ENCODE data around the gene ADAMTSL2.

Gene ADAMTSL2

DNA sequence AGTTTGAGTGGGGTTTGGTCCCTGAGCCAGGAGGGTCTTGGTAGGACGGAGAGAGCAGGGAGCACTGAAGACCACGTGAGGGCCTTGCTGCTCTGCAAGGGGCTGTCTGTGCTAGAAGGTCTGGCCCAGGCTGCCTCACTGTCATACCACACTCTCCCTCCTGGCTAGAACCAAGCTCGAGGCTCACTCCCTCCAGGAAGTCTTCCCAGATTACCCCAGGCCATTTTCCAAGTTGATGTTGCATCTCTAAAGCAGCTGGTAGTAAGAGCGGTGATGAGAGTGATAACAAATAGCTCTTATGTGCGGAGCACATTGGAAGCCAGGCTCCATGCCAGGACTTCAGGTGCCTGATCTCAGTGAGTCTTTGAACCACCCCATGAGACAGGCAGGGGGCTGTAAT lies 16.3 kb upstream of the ADAMTSL2 start:
- no peak for DNase-seq (ENCODE audit: low read depth in 2 of 2)

DNA sequence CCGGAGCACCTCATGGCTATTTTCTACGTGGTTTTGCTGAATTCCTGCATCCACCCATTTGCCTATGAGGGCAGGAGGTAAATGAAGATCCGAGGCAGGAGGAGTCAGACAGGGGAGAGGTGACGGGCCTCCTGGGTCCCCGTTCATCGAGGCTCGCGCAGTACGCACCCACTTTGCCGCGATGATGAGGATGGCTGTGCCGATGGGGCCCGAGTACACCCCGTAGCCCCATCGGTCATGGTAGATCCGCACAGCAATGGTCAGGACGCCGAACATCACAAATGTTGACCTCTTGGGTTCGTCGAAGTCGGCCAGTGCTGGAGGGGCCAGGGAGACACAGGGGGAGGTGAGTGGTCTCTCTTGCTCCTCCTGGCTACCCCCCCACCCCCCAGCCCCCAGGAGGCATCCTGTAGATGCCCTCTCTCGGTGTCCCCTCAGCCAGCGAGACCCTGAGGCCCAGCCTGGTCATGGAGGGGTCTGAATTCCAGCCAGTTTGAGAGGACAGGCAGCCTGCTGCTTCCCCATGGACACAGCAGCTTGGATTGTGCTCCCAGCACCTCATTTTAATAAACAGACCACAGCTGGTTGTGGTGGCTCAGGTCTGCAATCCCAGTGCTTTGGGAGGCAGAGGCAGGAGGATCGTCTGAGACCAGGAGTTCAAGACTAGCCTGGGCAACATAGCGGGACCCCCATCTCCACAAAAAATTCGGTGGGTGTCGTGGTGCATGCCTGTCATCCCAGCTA lies 15.6 kb upstream of the ADAMTSL2 start:
- DNase-seq (ENCODE audit: low read depth in 2 of 2) = no peak

DNA sequence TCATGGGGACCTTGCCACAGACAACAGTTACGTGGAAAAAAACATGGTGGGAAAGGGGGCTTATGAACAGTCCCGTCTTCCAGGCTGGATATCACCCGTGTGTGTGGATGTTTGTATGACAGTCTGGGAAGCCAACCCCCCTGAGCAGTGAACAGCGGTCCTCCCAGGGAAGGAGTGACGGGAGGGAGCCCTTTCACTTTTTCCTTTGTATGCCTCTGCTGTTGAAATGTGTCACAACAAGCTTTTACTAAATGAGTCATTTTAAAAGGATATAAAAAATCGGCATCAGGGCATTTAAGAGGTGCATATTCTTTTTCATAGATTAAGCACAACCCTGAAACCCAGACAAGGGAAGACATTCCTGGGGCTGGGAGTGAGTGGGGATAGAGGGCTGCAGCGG lies 14.8 kb upstream of the ADAMTSL2 start:
- DNase-seq (ENCODE audit: low read depth in 2 of 2) = no peak

DNA sequence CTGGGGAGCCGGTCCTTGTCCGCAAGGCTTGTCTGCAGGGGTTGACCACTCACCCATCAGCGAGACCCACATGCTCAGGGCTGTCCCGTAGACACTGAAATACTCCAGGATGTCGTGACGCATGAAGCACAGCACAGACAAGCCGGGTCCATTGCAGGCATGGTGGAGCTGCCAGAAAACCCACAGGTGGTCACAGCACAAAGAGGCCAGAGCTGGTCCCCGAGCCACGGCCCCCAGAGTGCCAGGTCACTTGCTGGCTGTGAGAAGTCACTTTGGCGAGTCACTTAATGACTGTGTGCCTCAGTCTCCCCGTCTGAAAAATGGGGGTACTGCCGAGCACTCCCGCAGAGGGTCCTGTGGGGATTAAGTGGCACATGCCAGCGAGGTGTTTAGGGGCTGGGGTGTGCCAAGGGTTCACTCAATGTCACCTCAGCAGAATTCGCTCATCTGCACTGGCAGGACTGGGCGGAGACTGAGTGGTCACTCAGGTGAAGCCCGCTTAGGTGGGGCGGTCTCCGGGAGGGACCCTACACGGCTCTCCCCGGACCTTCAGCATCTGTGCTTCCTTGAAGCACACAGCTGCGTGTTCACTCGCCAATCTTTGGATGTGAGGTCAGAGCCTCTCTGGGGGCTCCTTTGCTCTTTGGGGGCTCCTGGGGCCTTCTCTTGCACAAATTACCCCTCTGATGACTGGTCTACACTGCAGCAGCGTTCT lies 14.2 kb upstream of the ADAMTSL2 start:
- DNase-seq (ENCODE audit: low read depth in 2 of 2) = no peak

DNA sequence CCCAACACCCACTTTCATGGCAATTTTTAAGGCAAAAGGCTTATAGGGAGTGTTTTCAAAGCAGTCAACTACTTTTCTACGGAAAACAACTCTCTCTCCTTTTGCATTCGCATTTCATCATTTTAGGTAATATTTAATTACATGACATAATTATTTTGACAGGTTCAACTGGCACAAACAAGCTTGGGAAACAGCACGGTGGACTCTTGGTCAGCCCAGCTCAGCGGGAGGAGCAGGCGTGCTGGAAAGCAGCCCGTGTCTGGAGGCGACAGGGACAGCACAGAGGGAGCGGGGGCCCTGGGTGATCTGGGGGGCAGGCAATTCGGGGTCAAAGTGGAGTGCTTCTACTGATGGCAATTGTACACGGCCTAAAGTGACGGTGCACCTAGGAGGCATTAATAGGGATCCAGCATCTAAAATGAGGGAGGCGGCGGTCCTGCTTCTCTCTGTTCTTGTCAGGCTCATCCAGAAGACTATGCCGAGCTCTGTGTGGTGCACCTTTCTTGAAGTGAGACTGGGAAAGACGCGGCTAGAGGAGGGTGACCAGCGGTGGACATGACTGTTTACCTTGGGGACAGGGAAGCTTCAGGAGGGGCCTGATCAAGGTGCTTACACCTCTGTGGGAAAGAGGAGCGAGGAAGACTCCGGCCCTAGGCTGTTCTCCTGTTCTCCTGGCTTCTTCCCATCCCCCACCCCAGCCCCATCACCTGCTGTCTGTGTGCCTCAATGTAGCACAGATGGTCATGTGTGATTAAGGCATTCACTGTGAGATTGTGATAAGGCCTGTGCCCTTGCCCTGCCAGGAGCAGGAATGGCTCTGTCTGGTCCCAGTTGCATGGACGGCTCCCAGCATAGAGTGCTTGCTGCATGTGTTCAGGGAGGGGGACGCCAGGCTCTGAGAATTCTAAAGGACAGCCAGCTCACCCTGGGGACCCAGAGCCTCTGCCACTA lies 13.1 kb upstream of the ADAMTSL2 start:
- no peak for DNase-seq (ENCODE audit: low read depth in 2 of 2)

DNA sequence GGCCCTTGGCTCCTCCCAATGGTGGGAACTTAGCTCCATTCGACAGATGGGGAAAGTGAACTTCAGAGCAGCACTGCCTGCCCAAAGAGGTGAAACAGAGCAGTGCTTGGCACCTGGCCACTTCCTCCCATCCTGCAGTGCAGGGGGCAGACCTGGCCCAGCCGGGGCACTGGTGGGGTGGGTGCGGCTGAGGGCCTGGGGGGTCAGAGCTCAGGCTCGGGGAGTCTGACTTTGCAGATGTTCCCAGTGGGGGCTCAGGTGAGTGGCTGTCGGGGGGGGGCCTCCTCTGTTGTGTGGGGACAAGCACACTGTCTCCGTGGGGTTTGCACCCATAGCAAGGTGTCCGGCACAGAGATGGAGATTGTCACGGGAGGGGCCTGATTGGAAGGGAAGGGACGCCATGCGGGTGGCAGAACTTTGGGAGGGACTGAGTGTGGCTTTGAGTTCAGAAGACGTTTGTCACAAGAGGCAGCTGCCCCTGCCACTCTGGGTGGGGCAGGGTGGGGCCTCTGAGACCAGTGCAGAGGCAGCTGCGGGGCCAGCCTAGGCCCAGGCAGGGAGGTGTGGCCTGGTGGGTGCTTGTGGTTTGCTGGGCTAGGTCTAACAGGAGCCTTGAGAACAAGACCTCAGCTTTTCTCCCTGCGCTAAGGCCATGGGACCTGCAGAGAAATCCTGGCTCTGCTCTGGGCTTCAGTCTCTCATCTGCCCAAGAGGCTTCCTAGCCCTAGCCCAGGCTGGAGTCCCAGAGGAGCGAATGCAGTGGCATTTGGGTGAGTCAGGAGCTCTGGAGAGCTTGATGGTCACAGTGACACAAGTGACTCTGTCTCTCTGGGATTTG lies 12.2 kb upstream of the ADAMTSL2 start:
- no peak for DNase-seq (ENCODE audit: low read depth in 2 of 2)

DNA sequence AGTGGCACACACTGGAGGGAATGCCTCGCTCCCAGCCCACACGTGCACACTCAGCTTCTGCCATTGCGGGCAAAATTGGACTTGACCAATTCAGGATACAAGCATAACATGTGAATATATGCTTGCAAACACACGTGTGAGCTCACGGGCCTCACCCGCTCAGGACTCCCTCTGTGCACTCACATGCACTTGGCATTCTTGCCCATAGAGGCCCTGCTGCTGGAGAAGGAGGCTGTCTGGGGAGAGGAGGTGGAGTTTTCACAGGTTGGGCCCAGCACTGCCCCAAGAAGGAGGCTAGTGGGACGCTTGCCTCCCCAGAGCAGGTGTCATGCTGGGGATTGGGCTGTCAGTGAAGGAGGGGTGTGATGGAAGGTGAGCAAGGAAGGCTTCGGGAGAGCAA lies 11.4 kb upstream of the ADAMTSL2 start:
- DNase-seq (ENCODE audit: low read depth in 2 of 2) = no peak

DNA sequence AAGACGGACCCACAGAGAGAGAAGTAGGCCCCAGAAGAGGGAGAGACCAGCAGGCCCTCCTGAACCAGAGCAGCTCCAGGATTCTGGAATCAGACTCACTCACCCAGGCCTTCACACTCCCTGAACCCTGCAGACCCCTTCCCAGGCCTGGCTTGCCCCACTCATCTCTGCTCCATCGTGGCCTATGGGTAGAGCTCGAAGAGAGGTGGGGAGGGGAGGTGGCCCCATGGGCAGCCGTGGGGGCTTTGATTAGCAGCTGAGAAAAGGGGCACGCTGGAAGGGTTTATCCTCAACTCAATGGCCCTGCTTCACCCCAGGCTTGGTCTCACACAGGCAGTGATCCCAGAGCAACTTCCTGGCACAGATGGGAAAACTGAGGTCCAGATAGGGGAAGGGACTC lies 10.4 kb upstream of the ADAMTSL2 start:
- no peak for DNase-seq (ENCODE audit: low read depth in 2 of 2)

DNA sequence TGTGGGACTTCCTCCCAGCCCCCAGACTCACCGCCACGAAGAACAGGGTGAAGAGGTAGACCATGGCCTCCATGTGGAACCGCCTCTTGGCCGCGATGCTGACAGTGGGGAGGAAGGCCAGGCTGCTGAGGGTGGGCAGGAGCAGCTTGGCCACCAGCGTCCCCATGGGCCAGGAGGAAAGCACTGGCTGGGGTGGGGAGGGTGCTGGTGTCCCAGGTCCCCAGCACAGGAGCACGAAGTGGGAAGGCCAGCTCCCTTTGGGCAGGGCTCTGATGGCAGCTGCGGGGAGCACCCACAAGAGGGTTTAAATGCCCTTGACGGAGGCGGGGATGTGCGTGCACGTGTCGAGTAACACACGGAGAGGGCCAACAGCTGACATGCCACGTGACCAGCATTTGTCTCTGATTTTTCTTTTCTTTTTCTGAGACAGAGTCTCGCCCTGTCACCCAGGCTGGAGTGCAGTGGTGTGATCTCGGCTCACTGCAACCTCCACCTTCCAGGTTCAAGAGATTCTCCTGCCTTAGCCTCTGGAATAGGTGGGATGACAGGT lies 9.8 kb upstream of the ADAMTSL2 start, which contains the start of gene MYMK:
TSS of gene MYMK (minus strand) at position 281 of the 550 bp plus-strand sequence. CDS start at position 166, 115 bp downstream.
- no peak for DNase-seq (ENCODE audit: low read depth in 2 of 2)

DNA sequence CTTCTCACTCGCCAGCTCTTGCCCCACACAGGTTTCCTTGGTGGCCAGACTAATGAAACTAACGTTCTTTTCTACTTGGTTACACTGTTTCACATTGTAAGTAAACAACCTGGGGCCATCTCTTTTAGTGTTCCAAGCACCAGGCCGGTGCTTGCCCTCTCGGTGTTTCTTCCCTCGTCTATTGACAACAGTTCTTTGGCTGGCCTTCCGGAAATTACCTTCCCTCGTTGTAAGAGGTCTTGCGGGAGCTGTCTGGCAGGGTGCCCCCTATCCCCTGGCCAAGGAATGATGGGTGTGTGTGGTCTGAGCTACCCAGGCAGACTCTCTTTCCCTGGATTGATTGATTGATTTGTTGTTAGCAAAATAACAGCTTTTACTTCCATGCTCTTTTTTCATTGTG lies 8.8 kb upstream of the ADAMTSL2 start:
- no peak for DNase-seq (ENCODE audit: low read depth in 2 of 2)

DNA sequence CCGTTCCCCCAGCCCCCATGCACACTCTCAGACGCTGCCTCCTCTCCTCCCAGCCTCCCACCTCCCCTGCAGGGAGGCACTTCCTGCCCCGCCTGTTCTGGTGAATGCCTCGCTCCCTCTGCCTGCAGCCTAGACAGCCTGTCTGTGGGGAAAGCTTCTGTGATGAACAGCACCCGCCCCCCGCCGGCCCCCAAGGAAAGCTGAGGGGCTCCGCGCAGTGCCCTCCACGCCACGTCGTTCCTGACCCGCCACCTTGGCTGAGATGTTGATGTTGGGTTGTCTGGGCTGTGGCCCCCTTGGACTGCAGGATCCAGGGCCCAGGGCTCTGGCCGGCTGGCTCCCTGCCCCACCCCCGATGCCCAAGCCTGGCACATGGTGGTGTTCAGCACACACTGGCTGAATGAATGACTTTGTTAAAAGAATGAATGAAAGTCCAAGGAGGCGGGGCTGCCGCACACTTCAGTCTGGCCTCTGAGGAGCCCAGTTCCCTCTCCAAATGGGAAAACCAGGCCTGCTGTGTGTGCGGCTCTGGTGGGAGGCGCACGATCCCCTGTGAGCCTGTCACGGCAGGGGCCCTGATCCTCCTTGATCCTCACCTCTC lies 7.7 kb upstream of the ADAMTSL2 start:
- DNase-seq (ENCODE audit: low read depth in 2 of 2) = no peak

DNA sequence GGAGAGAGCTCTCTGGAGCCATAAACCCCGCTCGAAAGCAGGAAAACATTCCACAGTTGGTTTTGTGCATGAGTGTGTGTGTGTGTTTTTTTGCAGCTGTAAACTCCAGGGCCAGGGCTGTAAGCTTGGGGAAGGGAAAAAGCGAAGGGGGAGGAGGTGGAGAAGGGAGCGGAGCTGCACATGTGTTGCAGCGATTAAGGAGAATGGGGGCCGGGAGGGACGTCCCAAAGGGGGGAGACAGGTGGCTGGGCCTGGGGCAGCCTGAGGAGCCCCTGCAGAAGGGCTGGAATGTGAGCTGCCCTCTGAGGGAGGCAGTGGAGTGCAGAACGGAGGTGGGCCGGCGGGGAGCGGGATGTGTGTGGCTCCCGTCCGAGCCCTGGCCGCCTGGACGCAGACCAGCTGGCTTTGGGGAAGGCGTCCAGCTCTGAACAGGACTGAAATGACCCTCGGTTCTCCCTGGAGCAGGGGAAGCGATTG lies 7.0 kb upstream of the ADAMTSL2 start:
- no peak for DNase-seq (ENCODE audit: low read depth in 2 of 2)

DNA sequence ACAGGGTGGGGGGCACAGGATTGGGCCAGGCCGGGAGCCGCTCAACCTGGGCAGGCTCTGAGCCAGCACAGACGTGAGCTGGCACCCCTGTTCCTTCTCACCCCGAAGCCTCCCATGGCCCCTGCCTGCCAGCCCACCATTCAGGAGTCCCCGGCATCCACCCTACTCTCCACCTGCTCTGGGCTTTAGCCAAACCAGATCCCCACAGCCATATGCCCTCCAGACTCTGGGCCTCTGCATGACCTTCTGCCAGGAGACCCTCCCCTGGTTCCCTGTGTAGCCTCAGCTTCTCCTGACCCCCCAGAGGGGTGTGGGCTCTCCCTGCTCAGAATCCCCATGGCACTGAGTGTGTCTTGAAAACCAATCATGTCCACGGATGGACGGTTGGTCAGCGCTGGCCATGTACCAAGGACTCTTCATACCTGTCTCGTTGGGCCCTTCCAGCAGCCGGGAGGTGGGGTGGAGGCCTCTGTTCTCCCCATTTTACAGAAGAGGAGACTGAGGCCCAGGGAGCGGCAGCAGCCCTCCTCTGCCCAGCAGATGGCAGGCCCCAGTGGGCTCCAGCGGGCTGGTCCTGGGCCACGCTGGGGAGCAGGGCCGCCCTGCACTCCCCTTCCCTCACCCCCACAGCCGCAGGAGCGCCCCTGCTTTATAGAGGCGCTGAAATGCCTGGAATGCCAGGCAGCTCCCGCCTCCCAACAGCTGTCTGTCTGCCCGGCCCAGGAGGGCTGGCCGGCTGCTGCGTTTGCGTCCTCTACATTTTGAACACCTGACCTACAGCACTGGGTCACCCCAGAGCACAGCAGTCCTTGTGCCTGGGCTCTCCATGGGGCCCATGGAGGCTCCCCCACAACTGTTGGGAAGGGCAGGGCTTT lies 6.3 kb upstream of the ADAMTSL2 start:
- no peak for DNase-seq (ENCODE audit: low read depth in 2 of 2)

DNA sequence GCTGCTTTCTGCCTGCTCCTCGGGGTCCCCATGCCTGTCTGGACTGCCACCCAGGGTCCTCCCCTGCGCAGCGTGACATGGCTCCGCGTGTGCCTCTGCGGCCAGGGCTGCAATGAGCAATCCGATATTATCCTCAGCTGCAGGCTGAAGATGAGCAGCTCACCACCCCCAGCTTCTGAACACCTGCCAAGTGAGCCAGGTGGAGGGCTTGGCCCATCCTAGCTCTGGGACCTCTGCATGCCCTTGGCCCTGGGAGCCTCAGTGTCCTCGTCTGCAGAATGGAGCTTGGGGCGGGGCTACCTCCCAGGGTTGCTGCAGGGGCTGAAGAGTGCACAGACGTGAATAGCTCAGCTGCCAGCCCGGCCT lies 5.6 kb upstream of the ADAMTSL2 start:
- DNase-seq (ENCODE audit: low read depth in 2 of 2) = no peak

DNA sequence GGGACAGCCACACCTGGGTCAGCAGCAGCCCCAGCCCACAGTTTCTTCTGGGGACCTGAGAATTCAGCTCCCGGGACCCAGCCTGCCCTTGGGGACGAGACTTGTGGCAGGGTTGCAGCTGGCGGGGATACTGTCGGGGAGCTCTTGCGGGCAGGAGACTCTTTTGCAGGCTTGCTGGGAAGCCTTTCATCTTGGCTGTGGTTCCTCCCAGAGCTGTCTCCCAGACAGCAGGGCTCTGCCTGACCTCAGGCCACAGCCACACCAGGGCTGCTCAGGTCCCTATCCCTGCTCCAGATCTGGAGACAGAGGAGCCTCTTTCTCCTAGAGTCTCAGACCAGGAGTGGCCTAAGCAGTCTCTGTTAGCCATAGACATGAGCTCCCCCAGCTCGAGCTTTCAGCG lies 5.0 kb upstream of the ADAMTSL2 start:
- no peak for DNase-seq (ENCODE audit: low read depth in 2 of 2)

DNA sequence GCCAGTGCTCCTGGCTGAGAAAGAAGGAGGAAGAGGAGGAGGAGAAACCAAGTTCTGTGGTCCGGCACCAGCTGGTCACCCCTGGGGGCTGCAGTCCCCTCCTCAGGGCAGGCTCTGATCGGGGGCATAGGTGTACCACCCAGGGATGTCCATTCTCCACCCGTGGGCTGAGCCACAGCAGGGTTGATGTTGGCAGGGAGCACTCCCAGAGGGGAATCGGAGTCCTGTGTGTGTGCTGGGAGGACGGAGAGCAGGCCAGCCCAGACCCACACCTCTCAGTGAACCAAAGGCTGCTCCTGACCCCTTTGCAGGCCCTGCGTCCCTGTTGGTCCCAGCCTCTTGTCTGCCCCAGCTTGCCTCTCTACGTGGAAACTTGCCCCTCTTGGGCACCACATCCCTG lies 4.6 kb upstream of the ADAMTSL2 start:
- no peak for DNase-seq (ENCODE audit: low read depth in 2 of 2)

DNA sequence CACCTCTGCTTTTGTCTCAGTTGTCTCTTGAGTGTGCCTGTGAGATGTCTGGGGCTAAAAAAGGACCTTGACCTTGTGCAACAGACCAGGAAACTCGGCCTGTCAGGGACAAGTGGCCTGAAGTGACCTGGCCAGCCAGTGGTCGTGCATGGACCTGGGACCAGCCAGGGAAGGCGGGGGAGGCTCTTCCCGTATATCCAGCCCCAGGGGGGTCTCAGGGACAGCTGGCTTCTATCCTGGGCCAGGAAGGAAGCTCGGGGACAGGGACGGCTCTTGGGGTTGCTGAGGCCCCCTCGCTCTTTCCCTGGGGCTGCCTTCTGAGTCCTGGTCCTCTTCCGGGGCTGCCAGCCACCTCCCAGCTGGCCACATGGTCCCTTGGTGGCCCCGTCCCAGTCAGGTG lies 3.2 kb upstream of the ADAMTSL2 start:
- no peak for DNase-seq (ENCODE audit: low read depth in 2 of 2)

DNA sequence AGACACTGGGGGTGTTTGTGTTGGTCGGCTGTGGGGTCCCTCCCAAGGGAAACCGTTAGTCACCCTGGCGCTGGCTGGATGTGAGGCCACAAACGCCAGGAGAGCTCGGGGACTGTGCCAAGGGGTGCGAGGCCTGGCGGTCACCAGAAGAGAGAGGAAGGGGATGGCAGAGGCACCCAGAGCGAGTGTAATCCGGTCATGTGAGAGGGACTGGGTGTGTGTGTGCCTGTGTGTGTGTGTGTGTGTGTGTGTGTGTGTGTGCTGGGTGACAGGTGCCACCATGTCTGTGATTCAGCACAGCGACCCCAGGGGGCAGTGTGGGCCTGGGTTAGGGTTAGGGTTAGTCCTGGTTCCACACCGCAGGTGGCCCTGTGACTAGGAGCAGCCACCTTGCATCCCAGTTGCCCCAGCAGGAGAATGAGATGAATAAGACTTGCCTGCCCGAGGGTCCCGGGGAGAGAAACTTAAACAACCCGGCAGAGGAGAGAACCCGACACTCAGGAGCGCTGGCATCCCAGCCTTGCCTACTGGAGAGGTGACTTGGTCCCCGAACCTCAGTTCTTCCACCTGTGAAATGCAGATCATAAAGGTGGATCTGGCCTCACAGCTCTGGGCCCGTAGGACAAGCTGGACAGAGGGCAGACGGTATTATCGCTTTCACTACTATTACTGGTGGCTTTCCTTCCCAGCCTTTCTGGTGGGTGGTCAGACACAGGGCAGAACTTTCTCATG lies 1.4 kb upstream of the ADAMTSL2 start:
- peak; percentile 35 to 59 for DNase-seq (ENCODE audit: low read depth in 2 of 2)

DNA sequence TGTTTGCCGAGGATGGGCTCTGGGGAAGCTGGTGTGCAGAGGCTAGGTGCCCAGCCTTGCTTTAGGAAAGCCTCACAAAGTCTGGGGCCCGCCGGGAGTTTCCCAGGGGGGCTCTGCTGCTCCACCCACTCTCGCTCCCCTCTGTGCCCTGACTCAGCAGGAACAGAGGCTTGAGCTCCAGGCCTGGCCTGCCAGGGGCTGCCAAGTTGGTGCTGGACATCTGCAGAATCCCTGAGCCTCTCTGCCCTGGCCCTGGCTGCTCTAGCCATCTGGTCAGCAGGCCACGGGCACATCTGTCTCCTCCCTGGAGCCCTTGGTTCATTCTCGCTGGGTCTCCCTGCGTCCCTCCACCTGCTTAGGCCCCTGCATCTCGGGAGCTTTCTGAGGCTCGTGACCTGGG lies 647 bp upstream of the ADAMTSL2 start:
- DNase-seq (ENCODE audit: low read depth in 2 of 2) = no peak

All from stimulated activated CD4-positive, alpha-beta T cell treated with anti-CD3 and anti-CD28 coated beads, Interleukin-1b, Interleukin-23, amount 100 ng/mL, for 1 hour (primary cell).